Measurements from ENCODE around the gene RXRA. TPM values are rescaled to one million over a fixed set of nuclear protein-coding genes. Genes with fewer than 3 reads are reported as not detected.
A peak's percentile ranks its signal among the peaks of the same experiment; 100 is the strongest.

The RXRA gene
- total RNA-seq, 4 donors from 2014 or later: 39.4 to 81.3 (median 67.4) TPM

GRCh38 chr9:134363450-134363849 lies 37.2 kb downstream of the RXRA start:
- no peak for TF ChIP-seq POLR2A (IDR thresholded peaks at IDR 0.05)
- TF ChIP-seq CTCF (IDR thresholded peaks at IDR 0.05): no peak
- no peaks in the 10 kb centered on the region for H3K9me3 ChIP-seq
- no peak overlapping the region for H3K4me3 ChIP-seq (replicated peaks in 1 of 3)
- no peak overlapping the region for H3K27ac ChIP-seq
- H3K36me3 ChIP-seq: no peaks in the 10 kb centered on the region
- intact Hi-C loops (cut with DNase I): no loop called here
- DNase-seq: no peak
- 92 to 95% methylated on average over 11 to 16 of the region's 16 CpGs for WGBS, 2 donors
- H3K4me1 ChIP-seq: peaks cover 39 to 72% of the 10 kb centered on the region in 2 donors
- H3K27me3 ChIP-seq: no peaks in the 10 kb centered on the region

- intact Hi-C loops (cut with DNase I): loop anchor here (5.0 kb wide), 1 partner anchor 32 kb away; no protein-coding TSS in a partner anchor
- WGBS, 2 donors: 78 to 82% methylated on average over 6 to 7 of the region's 13 CpGs
- no peaks in the 10 kb centered on the region for H3K27me3 ChIP-seq
- H3K27ac ChIP-seq: peak overlapping the region in 1 of 3 donors; percentile 70
- DNase-seq: no peak
- H3K4me1 ChIP-seq: peaks cover 30 to 65% of the 10 kb centered on the region in 2 donors
- TF ChIP-seq CTCF (IDR thresholded peaks at IDR 0.05) (no peak), POLR2A (IDR thresholded peaks at IDR 0.05) (no peak)
- no peaks in the 10 kb centered on the region for H3K9me3 ChIP-seq
- no peaks in the 10 kb centered on the region for H3K36me3 ChIP-seq
- no peak overlapping the region for H3K4me3 ChIP-seq (replicated peaks in 1 of 3)
Observed at GRCh38 chr9:134364391-134365114, 38.3 kb downstream of the RXRA start.

GRCh38 chr9:134365115-134365596 lies 38.9 kb downstream of the RXRA start:
- WGBS, 2 donors: 78 to 92% methylated on average over 13 to 19 of the region's 21 CpGs
- intact Hi-C loops (cut with DNase I): loop anchor here (5.0 kb wide), 1 partner anchor 33 kb away; no protein-coding TSS in a partner anchor
- no peak overlapping the region for H3K4me3 ChIP-seq (replicated peaks in 1 of 3)

GRCh38 chr9:134365791-134366222 lies 39.6 kb downstream of the RXRA start:
- DNase-seq: peak in 1 of 2 donors; percentile 76
- Histone ChIP-seq H3K36me3 (no peaks in the 10 kb centered on the region), H3K27ac (peak overlapping the region; percentile 26 to 72 (median 70)), H3K9me3 (no peaks in the 10 kb centered on the region), H3K27me3 (no peaks in the 10 kb centered on the region), H3K4me3 (replicated peaks in 1 of 3) (no peak overlapping the region), H3K4me1 (peaks cover 41 to 66% of the 10 kb centered on the region in 2 donors)
- TF ChIP-seq CTCF (IDR thresholded peaks at IDR 0.05) (peak in 1 of 6 experiments; percentile 12), POLR2A (IDR thresholded peaks at IDR 0.05) (no peak)
- intact Hi-C loops (cut with DNase I): loop anchor here (5.0 kb wide), 1 partner anchor 34 kb away; no protein-coding TSS in a partner anchor
- 0 to 2% methylated on average over 4 to 8 of the region's 14 CpGs for WGBS, 2 donors

More at GRCh38 chr9:134365115-134365596, 38.9 kb downstream of the RXRA start:
- H3K27me3 ChIP-seq: no peaks in the 10 kb centered on the region
- no peaks in the 10 kb centered on the region for H3K9me3 ChIP-seq
- no peak for DNase-seq
- peak overlapping the region in 2 of 3 donors; percentile 70 to 72 for H3K27ac ChIP-seq
- H3K36me3 ChIP-seq: no peaks in the 10 kb centered on the region
- peaks cover 35 to 66% of the 10 kb centered on the region in 2 donors for H3K4me1 ChIP-seq
- TF ChIP-seq CTCF (IDR thresholded peaks at IDR 0.05) (no peak), POLR2A (IDR thresholded peaks at IDR 0.05) (no peak)

All from thyroid gland (tissue), 4 donors.